Measurements from ENCODE around the gene BLOC1S5.

GRCh38 chr6:8086755-8087306 is 22.6 kb upstream of the BLOC1S5 start:
- TF ChIP-seq POLR2AphosphoS5 (IDR thresholded peaks at IDR 0.05; ENCODE audit: low read depth, low read length): no peak
- no peak for TF ChIP-seq REST (IDR thresholded peaks at IDR 0.05; ENCODE audit: insufficient read depth in 1 of 2, low read depth in 2 of 2, low read length in 2 of 2)

Data from PFSK-1 (cell line).